ENCODE data around the gene INA. TPM values are rescaled to one million over a fixed set of nuclear protein-coding genes. Genes with fewer than 3 reads are reported as not detected.

The INA gene
- total and polyA plus RNA-seq, 2 donors (not counting 3 experiments of a cell fraction or from before 2014, with no cell fraction given): 0.25 to 0.40 TPM

GRCh38 chr10:103227416-103227815 is 49.5 kb upstream of the INA start:
- no peak for TF ChIP-seq GATA2 (IDR thresholded peaks at IDR 0.05; ENCODE audit: insufficient read depth, insufficient read length, low read depth, low read length)
- TF ChIP-seq MYC (IDR thresholded peaks at IDR 0.05; ENCODE audit: low read depth, low read length): no peak
- TF ChIP-seq, protein P1, sequence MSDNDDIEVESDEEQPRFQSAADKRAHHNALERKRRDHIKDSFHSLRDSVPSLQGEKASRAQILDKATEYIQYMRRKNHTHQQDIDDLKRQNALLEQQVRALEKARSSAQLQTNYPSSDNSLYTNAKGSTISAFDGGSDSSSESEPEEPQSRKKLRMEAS (IDR thresholded peaks at IDR 0.05; ENCODE audit: insufficient read depth, insufficient read length): no peak
- no peak for TF ChIP-seq JUN (IDR thresholded peaks at IDR 0.05; ENCODE audit: borderline replicate concordance, insufficient read depth, insufficient read length, low read depth)
- TF ChIP-seq POLR2A (IDR thresholded peaks at IDR 0.05; ENCODE audit: low read depth, low read length): no peak
- TF ChIP-seq POLR2AphosphoS5 (IDR thresholded peaks at IDR 0.05; ENCODE audit: insufficient read depth, low read depth, low read length): no peak
- TF ChIP-seq CTCF (IDR thresholded peaks at IDR 0.05; ENCODE audit: extremely low read depth in 1 of 2, insufficient read depth in 1 of 2, low read depth in 1 of 2, low read length in 2 of 2): no peak
- no peak for TF ChIP-seq FOS (IDR thresholded peaks at IDR 0.05; ENCODE audit: borderline replicate concordance, insufficient read depth, low read length)
- TF ChIP-seq EZH2 (IDR thresholded peaks at IDR 0.05; ENCODE audit: borderline replicate concordance, low read depth, low read length, severe bottlenecking): no peak
- intact Hi-C loops (cut with micrococcal nuclease): no loop called here

More at GRCh38 chr10:103227416-103227815, 49.5 kb upstream of the INA start:
- no peak overlapping the region for H2AFZ ChIP-seq (ENCODE audit: low read depth, low read length)
- BruUV-seq (replicated peaks): no TSS peak
- ChIA-PET CTCF (interaction anchor here (1.0 to 2.0 kb wide), 4 partner anchors 12 to 35 kb away, joined by 4 to 11 read pairs (median 6); partner anchors contain the start of gene NT5C2), POLR2A (no interaction called here)
- no peaks in the 10 kb centered on the region for H3K79me2 ChIP-seq (ENCODE audit: control insufficient read depth, insufficient read depth, low read length)
- no peaks in the 10 kb centered on the region for H3K9me1 ChIP-seq (replicated peaks; ENCODE audit: control insufficient read depth, extremely low read depth, insufficient read depth, low read length)
- no peaks in the 10 kb centered on the region for H3K36me3 ChIP-seq (ENCODE audit: control insufficient read depth in 2 of 2, extremely low read depth in 1 of 2, insufficient read depth in 2 of 2, low read length in 2 of 2)
- no peaks in the 10 kb centered on the region for H4K20me1 ChIP-seq (replicated peaks; ENCODE audit: control insufficient read depth, extremely low read depth, insufficient read depth, low read length)
- peaks cover 26% of the 10 kb centered on the region for H3K4me1 ChIP-seq (ENCODE audit: control insufficient read depth, extremely low read depth, insufficient read depth, low read length)
- DNase-seq (ENCODE audit: low read depth, low spot score): no peak
- no peaks in the 10 kb centered on the region for H3K27me3 ChIP-seq (ENCODE audit: control insufficient read depth in 2 of 2, insufficient read depth in 2 of 2, low read length in 2 of 2)
- no peak overlapping the region for H3K9ac ChIP-seq (replicated peaks; ENCODE audit: extremely low read depth, insufficient read depth, low read length)
- FAIRE-seq: no peak
- H3K4me2 ChIP-seq (ENCODE audit: insufficient read depth, low read length): no peak overlapping the region
- dilution Hi-C loops (cut with MboI; ENCODE audit: extremely low pct_ligation_motif_present, low sequenced_read_pairs): no loop called here
- no peak overlapping the region for H3K4me3 ChIP-seq (replicated peaks in 1 of 3; ENCODE audit: insufficient read depth in 1 of 3, low read depth in 1 of 3, low read length in 3 of 3)
- no peaks in the 10 kb centered on the region for H3K9me3 ChIP-seq (replicated peaks; ENCODE audit: control insufficient read depth, insufficient read depth, low read length)
- H3K27ac ChIP-seq (ENCODE audit: insufficient read depth, low read depth, low read length): no peak overlapping the region
